Fibroblast of lung (primary cell): ENCODE results near the gene EXOSC1. TPM values are rescaled to one million over a fixed set of nuclear protein-coding genes. Genes with fewer than 3 reads are reported as not detected.

Experiments used
- DNase-seq, 2 donors: peaks; one replicate each; pipeline versions ENCODE4 v3.0.0 to v3.0.0-alpha.2; 2010; ENCODE audit warnings: low read depth in 2 of 2
- H2AFZ ChIP-seq: 2 replicates; pipeline ENCODE4 v1.5.1; 2012; ENCODE audit warnings: low read length, control low read depth, inconsistent platforms
- H3K27ac ChIP-seq: 2 replicates; pipeline ENCODE4 v1.5.1; 2011; ENCODE audit warnings: low read length, control low read depth; ENCODE audit not compliant: insufficient read depth
- H3K27me3 ChIP-seq: 2 replicates; pipeline ENCODE4 v1.5.1; 2011; ENCODE audit warnings: mild to moderate bottlenecking, low read length; ENCODE audit not compliant: control insufficient read depth, insufficient read depth
- H3K36me3 ChIP-seq: 2 replicates; pipeline ENCODE4 v1.5.1; 2011; ENCODE audit warnings: low read length; ENCODE audit not compliant: control insufficient read depth, insufficient read depth
- H3K4me1 ChIP-seq: 2 replicates; pipeline ENCODE4 v1.5.1; 2011; ENCODE audit warnings: low read length; ENCODE audit not compliant: control insufficient read depth, insufficient read depth; ENCODE audit errors: extremely low read depth
- H3K4me2 ChIP-seq: 2 replicates; pipeline ENCODE4 v1.5.1; 2011; ENCODE audit warnings: low read length, control low read depth; ENCODE audit not compliant: insufficient read depth; ENCODE audit errors: extremely low read depth
- H3K4me3 ChIP-seq, 4 experiments: fragments of 200-600 bp in 1 of 4; sonication (generic) in 1 of 4; replicated peaks in 1 of 4; 2 replicates each; pipeline ENCODE4 v1.5.1; 2011 to 2016; ENCODE audit warnings: low read length in 4 of 4, low read depth in 3 of 4, mild to moderate bottlenecking in 3 of 4, control low read depth in 2 of 4, inconsistent platforms in 1 of 4, mixed read lengths in 1 of 4; ENCODE audit not compliant: insufficient read depth in 1 of 4; ENCODE audit errors: control extremely low read depth in 1 of 4
- H3K79me2 ChIP-seq: 2 replicates; pipeline ENCODE4 v1.5.1; 2012; ENCODE audit warnings: mild to moderate bottlenecking, low read length, inconsistent platforms; ENCODE audit not compliant: control insufficient read depth, insufficient read depth
- H3K9ac ChIP-seq: 2 replicates; pipeline ENCODE4 v1.5.1; 2011; ENCODE audit warnings: mild to moderate bottlenecking, low read length, control low read depth; ENCODE audit not compliant: insufficient read depth
- H3K9me3 ChIP-seq: 2 replicates; pipeline ENCODE4 v1.5.1; 2012; ENCODE audit warnings: low read depth, low read length; ENCODE audit not compliant: control insufficient read depth, insufficient read depth
- H4K20me1 ChIP-seq: 2 replicates; pipeline ENCODE4 v1.5.1; 2011; ENCODE audit warnings: low read length; ENCODE audit not compliant: control insufficient read depth, insufficient read depth; ENCODE audit errors: extremely low read depth
- CTCF ChIP-seq, 2 donors: IDR thresholded peaks in 1 of 2; conservative IDR thresholded peaks in 1 of 2; 1 replicate in 1 of 2; 2 replicates in 1 of 2; pipeline ENCODE4 v1.5.1; 2011 to 2012; ENCODE audit warnings: low read length in 2 of 2, control low read depth in 1 of 2, inconsistent platforms in 1 of 2, low read depth in 1 of 2, mild to moderate bottlenecking in 1 of 2
- EZH2 ChIP-seq: IDR thresholded peaks from 2 replicates; pipeline ENCODE4 v1.5.1; 2012; ENCODE audit warnings: low read length, control low read depth, mild to moderate bottlenecking; ENCODE audit errors: missing control alignments
- polyA plus RNA-seq, 2 donors: library from polyadenylated mRNA; depleted of rRNA in 1 of 2; stranded (reverse) in 1 of 2; unstranded in 1 of 2; fragments of >200 nt; gene quantifications; 2 replicates each; pipeline ENCODE4 v1.2.1, GENCODE V29; 2011 to 2012; ENCODE audit warnings: missing spikeins in 1 of 2
- total RNA-seq: library from RNA; depleted of rRNA; stranded (reverse); fragments of >200 nt; gene quantifications from 2 replicates; pipeline ENCODE4 v1.2.1, GENCODE V29; 2014

EXOSC1 gene
- total and polyA plus RNA-seq, 2 donors (not counting 1 experiment from before 2014, with no cell fraction given) = 32.7 to 39.5 TPM

- Histone ChIP-seq H3K27ac (no peak overlapping the region), H3K9ac (no peak overlapping the region)
Measured at GRCh38 chr10:97490592-97490991, 44.8 kb upstream of the EXOSC1 start.

GRCh38 chr10:97485647-97486281 lies 40.0 kb upstream of the EXOSC1 start:
- Histone ChIP-seq H3K27ac (no peak overlapping the region), H3K4me2 (no peak overlapping the region), H3K36me3 (peaks cover 2% of the 10 kb centered on the region), H3K9ac (no peak overlapping the region), H2AFZ (no peak overlapping the region), H3K9me3 (no peaks in the 10 kb centered on the region), H3K27me3 (no peaks in the 10 kb centered on the region), H3K79me2 (peaks cover 58% of the 10 kb centered on the region), H3K4me3 (no peak overlapping the region), H3K4me1 (no peaks in the 10 kb centered on the region), H4K20me1 (peaks cover 1% of the 10 kb centered on the region)
- no peak for DNase-seq
- no peak for TF ChIP-seq EZH2

More at GRCh38 chr10:97490592-97490991, 44.8 kb upstream of the EXOSC1 start:
- DNase-seq = no peak
- peaks cover 86% of the 10 kb centered on the region for H3K79me2 ChIP-seq
- H2AFZ ChIP-seq = no peak overlapping the region
- H3K27me3 ChIP-seq = no peaks in the 10 kb centered on the region
- TF ChIP-seq CTCF (conservative IDR thresholded peaks at IDR 0.05 in 1 of 2, IDR thresholded peaks at IDR 0.05 in 1 of 2; ENCODE audit: low read depth in 1 of 2, low read length in 2 of 2) (no peak), EZH2 (no peak)
- peaks cover 1% of the 10 kb centered on the region for H3K36me3 ChIP-seq
- H3K4me2 ChIP-seq = no peak overlapping the region
- no peaks in the 10 kb centered on the region for H3K4me1 ChIP-seq
- no peaks in the 10 kb centered on the region for H3K9me3 ChIP-seq
- peaks cover 1% of the 10 kb centered on the region for H4K20me1 ChIP-seq
- H3K4me3 ChIP-seq = no peak overlapping the region

- Histone ChIP-seq H3K9me3 (no peaks in the 10 kb centered on the region), H3K79me2 (peaks cover 40% of the 10 kb centered on the region), H3K27ac (no peak overlapping the region), H3K4me3 (no peak overlapping the region), H2AFZ (no peak overlapping the region), H3K36me3 (peaks cover 5% of the 10 kb centered on the region), H4K20me1 (no peaks in the 10 kb centered on the region), H3K27me3 (no peaks in the 10 kb centered on the region), H3K9ac (no peak overlapping the region), H3K4me1 (no peaks in the 10 kb centered on the region), H3K4me2 (no peak overlapping the region)
- DNase-seq = peak in 1 of 2 donors; percentile 30
- TF ChIP-seq CTCF (conservative IDR thresholded peaks at IDR 0.05 in 1 of 2, IDR thresholded peaks at IDR 0.05 in 1 of 2; ENCODE audit: low read depth in 1 of 2, low read length in 2 of 2) (no peak), EZH2 (no peak)
Measured at GRCh38 chr10:97483921-97484320, 38.1 kb upstream of the EXOSC1 start.
